ENCODE data around the gene THSD7B. TPM values are rescaled to one million over a fixed set of nuclear protein-coding genes. Genes with fewer than 3 reads are reported as not detected.

Gene THSD7B
- total RNA-seq, 1 donor from 2014 or later = 0.81 TPM

DNA sequence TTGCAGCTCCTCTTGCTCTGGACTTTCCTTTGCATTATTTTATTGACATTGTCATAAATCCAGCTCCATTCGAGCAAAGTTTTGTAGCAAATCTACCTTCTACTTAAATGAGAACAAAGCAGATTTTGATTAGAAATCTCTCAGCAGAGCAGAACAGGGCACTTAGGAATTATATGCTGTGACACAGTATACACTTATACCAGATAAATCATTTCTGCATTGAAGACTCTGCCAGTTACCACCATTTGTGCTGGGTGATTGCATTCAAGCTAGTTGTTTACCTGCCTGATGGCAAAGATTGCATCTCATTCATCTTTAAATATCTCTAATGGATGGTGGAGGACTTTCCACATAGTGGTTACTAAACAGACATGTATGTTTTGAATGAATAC lies 757.3 kb downstream of the THSD7B start:
- TF ChIP-seq, protein P1, sequence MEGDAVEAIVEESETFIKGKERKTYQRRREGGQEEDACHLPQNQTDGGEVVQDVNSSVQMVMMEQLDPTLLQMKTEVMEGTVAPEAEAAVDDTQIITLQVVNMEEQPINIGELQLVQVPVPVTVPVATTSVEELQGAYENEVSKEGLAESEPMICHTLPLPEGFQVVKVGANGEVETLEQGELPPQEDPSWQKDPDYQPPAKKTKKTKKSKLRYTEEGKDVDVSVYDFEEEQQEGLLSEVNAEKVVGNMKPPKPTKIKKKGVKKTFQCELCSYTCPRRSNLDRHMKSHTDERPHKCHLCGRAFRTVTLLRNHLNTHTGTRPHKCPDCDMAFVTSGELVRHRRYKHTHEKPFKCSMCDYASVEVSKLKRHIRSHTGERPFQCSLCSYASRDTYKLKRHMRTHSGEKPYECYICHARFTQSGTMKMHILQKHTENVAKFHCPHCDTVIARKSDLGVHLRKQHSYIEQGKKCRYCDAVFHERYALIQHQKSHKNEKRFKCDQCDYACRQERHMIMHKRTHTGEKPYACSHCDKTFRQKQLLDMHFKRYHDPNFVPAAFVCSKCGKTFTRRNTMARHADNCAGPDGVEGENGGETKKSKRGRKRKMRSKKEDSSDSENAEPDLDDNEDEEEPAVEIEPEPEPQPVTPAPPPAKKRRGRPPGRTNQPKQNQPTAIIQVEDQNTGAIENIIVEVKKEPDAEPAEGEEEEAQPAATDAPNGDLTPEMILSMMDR (conservative IDR thresholded peaks at IDR 0.05; ENCODE audit: low read depth, low read length) = no peak
- no peak for DNase-seq (ENCODE audit: low read depth)
- H3K4me3 ChIP-seq (ENCODE audit: low read depth, low read length) = no peak overlapping the region

DNA sequence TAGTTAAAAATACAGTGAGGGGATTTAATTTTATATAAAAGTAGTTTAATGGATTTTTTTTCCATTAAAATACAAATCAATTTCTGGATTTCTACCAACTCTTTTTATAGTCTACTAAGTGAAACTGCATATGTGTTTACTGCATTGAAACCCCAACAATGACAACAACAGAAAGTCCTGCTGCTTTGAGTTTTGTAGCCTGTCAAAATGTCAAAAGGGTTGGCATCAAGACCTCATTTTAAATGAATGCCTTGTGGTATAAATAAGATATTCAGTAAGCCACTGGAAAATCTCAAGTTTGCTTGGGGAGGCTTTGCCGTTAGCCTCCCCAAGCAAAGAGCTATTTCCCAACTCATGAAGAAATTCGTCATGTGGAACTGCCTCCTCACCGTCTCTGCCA lies 758.6 kb downstream of the THSD7B start:
- TF ChIP-seq, protein P1 (conservative IDR thresholded peaks at IDR 0.05; ENCODE audit: low read depth, low read length) = no peak
- peak; percentile 3 for DNase-seq (ENCODE audit: low read depth)
- no peak overlapping the region for H3K4me3 ChIP-seq (ENCODE audit: low read depth, low read length)

DNA sequence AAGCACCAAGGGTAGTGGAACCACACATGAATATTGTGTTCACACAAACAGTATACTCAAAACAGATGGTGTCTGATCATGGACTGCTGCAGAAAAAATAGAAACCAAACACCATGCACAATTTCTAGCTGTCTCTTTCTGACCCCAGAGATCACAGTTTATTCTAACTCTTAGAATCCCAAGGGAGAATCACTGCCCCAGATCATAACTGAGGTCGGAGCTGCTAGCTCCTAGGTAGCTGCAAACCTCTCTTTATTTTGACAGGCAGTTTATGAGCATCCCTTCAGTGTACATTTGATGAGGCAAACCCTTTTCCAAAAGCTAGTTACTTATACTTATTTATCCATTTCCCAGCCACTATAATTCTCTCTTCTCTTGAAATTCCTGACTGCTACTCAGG lies 759.8 kb downstream of the THSD7B start:
- H3K4me3 ChIP-seq (ENCODE audit: low read depth, low read length) = no peak overlapping the region
- TF ChIP-seq, protein P1 (conservative IDR thresholded peaks at IDR 0.05; ENCODE audit: low read depth, low read length) = no peak
- DNase-seq (ENCODE audit: low read depth) = no peak

DNA sequence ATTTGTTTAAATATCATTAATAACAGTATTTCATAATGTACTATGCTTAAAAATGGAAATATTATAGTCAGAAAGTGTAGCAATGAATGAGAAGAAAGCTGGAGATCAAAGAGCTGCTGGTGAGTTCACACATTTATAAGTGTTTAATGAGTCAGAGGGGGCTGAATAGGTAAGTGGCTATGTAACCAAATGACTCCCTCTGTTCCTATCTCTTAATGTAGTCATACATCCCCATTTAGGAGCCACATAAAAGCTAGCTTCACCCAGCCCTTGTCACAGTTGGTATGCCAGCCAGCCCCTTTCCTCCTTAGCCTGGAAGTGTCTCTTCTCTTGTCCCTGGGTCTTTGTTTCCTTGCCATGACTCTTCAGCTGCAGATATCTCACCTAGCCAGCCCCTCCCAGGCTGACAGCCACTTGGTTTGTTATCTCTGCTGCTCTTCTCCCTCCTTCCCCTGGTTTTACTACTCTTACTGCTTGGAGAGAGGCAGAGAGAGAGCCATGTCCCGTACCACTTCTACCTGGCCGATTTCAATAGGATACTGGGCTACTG lies 760.4 kb downstream of the THSD7B start:
- H3K4me3 ChIP-seq (ENCODE audit: low read depth, low read length) = no peak overlapping the region
- TF ChIP-seq, protein P1 (conservative IDR thresholded peaks at IDR 0.05; ENCODE audit: low read depth, low read length) = no peak
- no peak for DNase-seq (ENCODE audit: low read depth)

DNA sequence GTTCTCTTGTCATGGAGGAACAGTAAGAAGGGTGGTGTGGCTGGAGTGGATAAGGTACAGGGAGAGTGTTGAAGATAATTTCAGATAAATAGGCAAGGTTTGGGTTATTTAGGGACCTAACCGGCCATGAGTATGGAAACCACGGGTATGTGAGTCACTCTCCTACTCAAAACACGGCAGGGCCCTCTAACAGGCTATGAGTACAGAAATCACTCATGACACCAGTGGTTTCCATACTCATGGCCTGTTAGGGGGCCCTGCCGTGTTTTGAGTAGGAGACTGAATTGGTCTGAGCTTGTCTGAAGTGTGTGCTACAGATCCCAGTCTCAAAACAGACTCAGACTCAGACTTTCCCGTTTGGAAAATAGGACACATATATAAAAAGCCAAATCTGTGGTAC lies 770.6 kb downstream of the THSD7B start:
- TF ChIP-seq, protein P1 (conservative IDR thresholded peaks at IDR 0.05; ENCODE audit: low read depth, low read length) = no peak
- no peak for DNase-seq (ENCODE audit: low read depth)
- H3K4me3 ChIP-seq (ENCODE audit: low read depth, low read length) = no peak overlapping the region

DNA sequence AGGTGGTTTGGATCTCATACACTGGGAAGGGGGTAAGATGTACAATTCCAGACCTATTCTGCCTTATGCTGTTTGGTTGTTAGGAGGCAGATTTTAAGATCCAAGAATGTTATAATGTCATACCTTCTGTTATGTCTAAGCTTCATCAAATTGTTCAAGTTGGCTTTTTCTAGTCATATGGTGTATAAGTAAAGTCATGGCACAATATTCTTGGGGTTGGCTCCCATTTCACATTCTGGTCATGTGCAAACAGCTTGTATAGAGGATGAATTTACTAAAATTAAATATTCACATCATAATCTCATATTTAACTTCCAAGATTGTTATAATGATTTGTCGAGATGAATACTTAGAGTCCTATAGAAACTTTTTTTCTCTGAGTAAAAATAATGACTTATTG lies 774.0 kb downstream of the THSD7B start:
- TF ChIP-seq, protein P1 (conservative IDR thresholded peaks at IDR 0.05; ENCODE audit: low read depth, low read length) = no peak
- DNase-seq (ENCODE audit: low read depth) = no peak
- no peak overlapping the region for H3K4me3 ChIP-seq (ENCODE audit: low read depth, low read length)

DNA sequence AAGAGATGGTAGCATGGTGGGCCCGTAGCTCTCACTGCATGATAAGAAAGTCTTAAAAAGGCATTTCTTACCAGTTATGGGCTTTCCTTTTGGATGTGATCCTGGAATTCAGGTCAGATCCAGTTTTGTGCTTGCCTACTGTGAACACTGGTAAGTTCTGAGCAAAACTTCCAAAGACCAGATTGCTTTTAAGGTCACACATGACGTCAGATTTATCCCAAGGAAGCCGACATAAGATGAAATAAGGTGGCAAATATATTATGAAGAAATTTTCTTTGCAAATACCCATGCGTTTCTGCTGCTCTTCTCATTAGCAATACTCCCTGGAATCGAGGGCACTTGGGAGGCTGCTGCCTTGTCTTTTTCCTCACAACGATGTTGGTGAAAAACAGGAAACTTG lies 782.5 kb downstream of the THSD7B start:
- TF ChIP-seq, protein P1 (conservative IDR thresholded peaks at IDR 0.05; ENCODE audit: low read depth, low read length) = no peak
- DNase-seq (ENCODE audit: low read depth) = no peak

More for the DNA sequence above, 782.5 kb downstream of the THSD7B start:
- H3K4me3 ChIP-seq (ENCODE audit: low read depth, low read length) = no peak overlapping the region
